SW 1271 (cell line): ENCODE results near the gene SERTAD4.

ENCODE experiments used
- DNase-seq, 2 experiments: peaks; one replicate each; lab custom pipeline; 2025; lab: John Stamatoyannopoulos, UW

SERTAD4 gene

DNA sequence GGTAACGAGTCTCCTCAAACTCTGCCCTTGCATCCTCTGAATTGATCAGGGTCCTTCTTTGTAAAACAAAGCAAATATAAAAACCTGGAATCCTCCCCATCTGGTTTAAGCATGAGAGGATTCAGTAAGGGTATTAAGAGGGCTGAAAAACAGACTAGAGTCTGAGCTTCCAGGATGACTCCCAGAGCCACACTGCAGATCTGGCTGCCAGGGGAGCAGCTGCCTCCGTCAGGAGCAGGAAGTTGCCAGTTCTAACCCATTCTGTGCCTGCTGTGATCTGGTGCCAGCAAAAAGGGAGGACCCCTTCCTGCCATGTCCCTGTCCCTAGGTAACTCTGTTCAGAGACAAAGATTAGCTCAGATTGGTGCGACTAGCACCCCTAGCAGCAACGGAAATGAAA lies 27.5 kb downstream of the SERTAD4 start:
- DNase-seq: no peak

GRCh38 chr1:210262167-210262896 lies 29.7 kb downstream of the SERTAD4 start:
- DNase-seq: no peak

DNA sequence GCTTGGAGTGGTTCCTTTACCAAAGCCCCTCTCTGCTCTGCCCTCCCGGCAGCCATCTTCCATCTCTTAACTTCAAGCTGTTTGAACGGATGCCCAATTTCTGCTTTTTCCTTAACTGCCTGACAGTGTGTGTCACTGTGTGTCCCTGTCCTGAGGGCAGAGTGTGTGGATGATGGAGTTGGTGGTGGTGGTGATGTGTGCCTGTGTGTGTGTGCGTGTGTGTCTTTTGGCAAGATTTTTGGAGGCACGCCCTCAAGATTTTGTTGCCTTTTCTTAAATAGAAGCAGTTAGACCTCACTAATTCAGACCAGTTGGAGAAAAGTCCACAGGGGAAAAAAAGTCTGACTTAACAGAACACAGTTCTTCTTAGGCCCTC lies 30.3 kb downstream of the SERTAD4 start:
- DNase-seq: no peak

DNA sequence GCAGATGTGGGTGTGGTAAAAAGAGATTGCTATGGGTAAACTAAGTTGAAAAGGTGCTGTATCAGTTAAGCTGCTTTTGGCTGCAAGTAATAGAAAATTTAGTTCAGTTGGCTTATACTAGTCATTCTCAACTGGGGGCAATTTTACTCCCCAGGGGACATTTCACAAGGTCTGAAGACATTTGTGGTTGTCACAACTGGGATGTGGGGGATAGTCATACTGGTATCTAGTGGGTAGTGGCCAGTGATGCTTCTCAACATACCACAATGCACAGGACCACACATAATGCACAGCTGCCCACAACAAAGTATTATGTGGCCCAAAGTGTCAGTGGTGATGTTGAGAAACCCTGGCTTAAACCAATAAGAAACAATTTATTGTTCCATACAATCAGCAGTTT lies 31.4 kb downstream of the SERTAD4 start:
- no peak for DNase-seq

DNA sequence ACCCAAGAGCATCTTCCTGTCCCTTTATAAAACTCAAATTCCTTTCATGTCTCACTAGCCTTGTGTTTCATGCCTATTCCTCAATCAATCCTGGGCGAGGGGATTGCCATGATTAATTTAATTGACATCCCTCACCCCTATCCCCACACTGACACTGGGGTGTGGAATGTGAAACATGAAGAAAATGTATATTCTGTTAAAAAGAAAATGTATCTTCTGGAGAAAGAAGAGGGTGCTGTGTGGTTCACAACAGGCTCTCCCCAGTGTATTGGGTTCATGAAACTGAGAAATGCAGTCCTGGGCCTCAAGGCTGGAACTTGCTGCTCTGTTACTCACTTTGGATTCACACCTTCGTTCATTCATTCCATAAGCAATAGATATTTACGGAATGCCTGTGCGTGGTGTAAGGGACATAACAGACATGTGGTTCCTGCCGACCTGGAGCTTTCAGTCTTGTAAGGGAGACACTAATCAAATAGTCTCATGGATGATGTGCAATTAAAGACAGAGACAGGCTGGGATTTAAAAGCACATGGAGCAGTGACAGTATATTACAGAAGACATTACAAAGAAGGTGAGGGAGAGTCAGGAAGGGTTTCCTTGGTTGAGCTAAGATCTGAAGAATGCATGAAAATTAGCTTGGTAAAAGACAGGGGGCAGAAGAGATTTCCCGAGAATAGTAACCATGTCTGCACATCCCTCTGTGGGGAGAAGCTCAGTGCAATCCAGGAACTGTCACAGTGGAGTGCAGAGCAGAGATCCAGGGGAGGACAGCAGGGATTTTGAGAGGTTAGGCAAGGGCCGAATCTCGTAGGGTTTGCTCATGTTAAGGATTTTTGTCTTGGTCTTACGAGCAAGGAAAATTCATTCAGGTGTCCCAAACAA lies 32.1 kb downstream of the SERTAD4 start:
- DNase-seq: no peak

GRCh38 chr1:210265392-210265955 lies 32.9 kb downstream of the SERTAD4 start:
- peak in 1 of 2 experiments; percentile 36 for DNase-seq

DNA sequence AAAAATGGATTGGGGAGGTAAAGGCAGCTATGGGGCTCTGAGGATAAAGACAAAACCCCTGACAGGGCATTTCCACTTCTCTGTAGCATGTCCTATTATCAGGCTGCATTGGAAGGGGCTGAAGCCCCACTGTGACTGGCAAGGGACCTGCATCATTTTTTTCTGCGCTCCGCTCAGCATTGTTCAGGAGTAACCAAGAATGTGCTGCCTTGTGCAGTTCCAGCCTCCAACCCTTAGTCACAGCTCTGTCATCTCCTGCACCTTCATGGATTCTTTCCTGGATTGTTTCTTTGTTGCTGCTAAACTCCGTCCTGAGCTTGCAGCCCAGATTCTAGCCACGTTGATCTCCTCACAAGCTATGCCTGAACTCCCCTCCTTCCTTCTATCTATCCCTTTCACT lies 37.4 kb downstream of the SERTAD4 start:
- no peak for DNase-seq

- DNase-seq: no peak
Observed at GRCh38 chr1:210272666-210273065, 40.1 kb downstream of the SERTAD4 start.

- DNase-seq: no peak
Observed at GRCh38 chr1:210280221-210280620, 47.6 kb downstream of the SERTAD4 start.

- DNase-seq: no peak
Observed at GRCh38 chr1:210288116-210288515, 55.5 kb downstream of the SERTAD4 start.

DNA sequence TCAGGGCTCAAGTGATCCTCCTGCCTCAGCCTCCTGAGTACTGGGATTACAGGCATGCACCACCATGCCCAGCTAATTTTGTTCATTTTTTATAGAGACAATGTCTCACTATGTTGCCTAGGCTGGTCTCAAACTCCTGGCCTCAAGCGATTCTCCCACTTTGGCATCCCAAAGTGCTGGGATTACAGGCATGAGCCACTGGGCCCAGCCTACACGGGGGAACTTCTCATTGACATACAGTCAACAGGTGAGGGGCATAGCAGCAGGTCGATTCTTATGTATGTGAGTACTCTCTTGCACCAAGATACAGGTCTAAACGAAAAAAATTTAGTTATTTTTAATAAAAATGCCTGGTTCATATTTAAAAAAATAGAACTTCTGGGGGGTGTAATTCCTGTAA lies 56.7 kb downstream of the SERTAD4 start:
- DNase-seq: no peak

DNA sequence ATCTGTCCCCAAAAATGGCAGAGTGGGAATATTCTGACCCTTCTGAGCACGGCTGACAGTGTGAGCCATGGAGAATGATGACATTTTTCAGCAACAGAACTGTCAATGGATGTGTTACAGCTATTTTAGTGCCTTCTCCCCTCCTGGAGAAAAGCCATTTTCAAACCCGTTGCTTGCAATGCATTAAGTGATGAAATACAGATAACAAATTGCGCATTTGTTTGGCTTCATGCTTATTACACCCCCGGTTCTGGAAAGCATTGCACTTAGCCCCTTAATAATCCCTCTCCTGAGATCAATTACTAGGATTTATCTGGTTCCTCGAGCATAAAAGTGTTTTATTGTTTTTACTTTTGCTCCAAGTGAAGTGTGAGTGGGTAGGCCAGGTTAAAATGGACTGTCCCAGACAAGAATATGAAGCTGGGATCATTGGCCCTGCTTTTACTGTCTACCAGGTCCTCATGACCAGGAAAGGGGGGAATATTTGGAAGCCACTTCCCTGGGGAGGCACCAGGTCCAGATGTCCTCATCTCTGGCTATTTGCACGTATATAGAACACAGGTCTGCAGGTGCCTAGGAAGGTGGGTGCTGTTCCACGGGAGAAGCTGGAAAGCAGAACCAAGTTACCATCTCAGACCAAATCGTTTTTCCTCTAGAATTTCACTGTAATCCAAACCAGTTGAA lies 58.6 kb downstream of the SERTAD4 start:
- no peak for DNase-seq

DNA sequence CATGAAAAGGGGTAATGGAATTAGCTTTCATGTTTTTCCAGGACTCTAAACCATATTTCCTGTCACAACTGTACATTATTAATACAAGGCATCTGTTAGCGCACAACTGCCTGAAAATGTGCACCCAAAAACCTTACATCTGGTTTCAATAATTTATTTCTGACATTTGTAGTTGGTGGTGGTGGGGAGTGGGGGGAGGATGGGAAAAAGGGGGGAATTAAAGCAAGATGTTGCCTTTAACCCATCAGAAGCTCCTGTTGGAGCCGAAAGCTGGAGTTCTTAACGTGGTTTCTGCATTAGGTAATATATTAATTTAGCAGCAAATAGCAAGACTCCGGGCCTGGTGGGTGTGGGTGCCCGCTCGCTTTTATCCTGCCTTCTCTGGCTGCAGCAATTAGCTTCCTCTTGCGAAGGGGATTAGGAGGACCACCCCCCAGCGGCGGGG lies 59.2 kb downstream of the SERTAD4 start:
- DNase-seq: no peak

GRCh38 chr1:210292231-210292871 lies 59.8 kb downstream of the SERTAD4 start:
- no peak for DNase-seq

- no peak for DNase-seq
Observed at GRCh38 chr1:210293171-210293607, 60.6 kb downstream of the SERTAD4 start.

- no peak for DNase-seq
Observed at GRCh38 chr1:210294999-210295745, 62.6 kb downstream of the SERTAD4 start.
